Breast epithelium (tissue), 4 donors: ENCODE data around the gene ZNF711. TPM values are rescaled to one million over a fixed set of nuclear protein-coding genes. Genes with fewer than 3 reads are reported as not detected.
"Not testable (repeated sequence)": the region's sequence is repeated elsewhere in the genome, so short reads cannot be mapped to it uniquely, and the experiment has no call there.

Source experiments
- DNase-seq, 2 donors: peaks; one replicate each; pipeline ENCODE4 v3.0.0-alpha.2; 2019; ENCODE audit warnings: low spot score in 2 of 2
- H3K27ac ChIP-seq, 2 donors: fragments of 200-600 bp; sonication (generic) in 1 of 2; one replicate each; pipeline ENCODE4 v1.5.1; 2016 to 2019; ENCODE audit warnings: mild to moderate bottlenecking in 1 of 2
- H3K27me3 ChIP-seq, 2 donors: fragments of 200-600 bp; sonication (generic) in 1 of 2; one replicate each; pipeline versions ENCODE4 v1.5.1 to v1.6.0; 2017 to 2019; ENCODE audit warnings: control low read depth in 1 of 2, mild to moderate bottlenecking in 1 of 2
- H3K36me3 ChIP-seq: fragments of 200-600 bp; one replicate; pipeline ENCODE4 v1.5.1; 2019
- H3K4me1 ChIP-seq, 2 donors: fragments of 200-600 bp; sonication (generic); one replicate each; pipeline ENCODE4 v1.5.1; 2016 to 2019; ENCODE audit warnings: control low read depth in 1 of 2
- H3K4me3 ChIP-seq, 3 donors: fragments of 200-600 bp; sonication (generic); 1 replicate in 2 of 3; 2 replicates in 1 of 3; pipeline ENCODE4 v1.5.1; 2016 to 2019; ENCODE audit warnings: mild to moderate bottlenecking in 3 of 3, moderate library complexity in 2 of 3
- H3K9me3 ChIP-seq, 2 donors: fragments of 200-600 bp; sonication (generic) in 1 of 2; one replicate each; pipeline ENCODE4 v1.5.1; 2016 to 2019; ENCODE audit warnings: control low read depth in 1 of 2
- POLR2A ChIP-seq: fragments of 450-650 bp; IDR thresholded peaks from one replicate; pipeline ENCODE4 v1.6.1; 2016; ENCODE audit warnings: antibody characterized with exemption, mild to moderate bottlenecking, moderate library complexity
- POLR2AphosphoS5 ChIP-seq, 3 donors: sonication (generic); formaldehyde crosslinking; IDR thresholded peaks; one replicate each; pipeline ENCODE4 v1.6.1; 2017; ENCODE audit warnings: antibody characterized with exemption in 3 of 3
- intact Hi-C: fragments of 100-400 bp; cut with DNase I; formaldehyde crosslinking; loops from one replicate; pipeline ENCODE4 v1.15.1; 2023; ENCODE audit warnings: low total_unique reads
- total RNA-seq, 3 donors: library from RNA; depleted of rRNA; stranded (reverse); fragments of >200 nt; gene quantifications; one replicate each; pipeline ENCODE4 v1.1.0, GENCODE V29; 2016
- TF ChIP-seq, protein P1 (sequence below), 3 donors: fragments of 450-650 bp; IDR thresholded peaks; one replicate each; pipeline ENCODE4 v1.5.1; 2016 to 2017; ENCODE audit warnings: antibody characterized with exemption in 3 of 3, mild to moderate bottlenecking in 3 of 3, moderate library complexity in 3 of 3

ZNF711 gene
- total RNA-seq, 3 donors from 2014 or later, result 1.1 to 14.5 (median 6.2) TPM

DNA sequence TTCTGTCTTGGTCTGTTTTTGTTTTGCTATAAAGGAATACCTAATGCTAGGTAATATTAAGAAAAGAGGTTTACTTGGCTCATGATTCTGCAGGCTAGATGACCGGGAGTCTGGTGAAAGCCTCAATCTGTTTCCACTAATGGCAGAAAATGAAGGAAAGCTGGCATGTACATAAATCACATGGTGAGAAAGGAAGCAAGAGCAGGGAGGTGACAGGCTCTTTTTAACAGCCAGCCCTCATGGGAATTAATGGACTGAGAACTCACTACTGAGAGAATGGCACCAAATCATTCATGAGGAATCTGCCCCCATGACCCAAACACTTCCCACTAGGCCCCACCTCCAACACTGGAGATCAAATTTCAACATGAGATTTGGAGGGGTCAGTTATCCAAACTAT, 27.8 kb upstream of the ZNF711 start:
- Histone ChIP-seq H3K36me3 (no peaks in the 10 kb centered on the region), H3K4me1 (no peaks in the 10 kb centered on the region), H3K4me3 (no peak overlapping the region), H3K9me3 (no peaks in the 10 kb centered on the region), H3K27ac (no peak overlapping the region), H3K27me3 (peaks cover 0 to 15% of the 10 kb centered on the region in 2 donors)
- TF ChIP-seq, protein P1, sequence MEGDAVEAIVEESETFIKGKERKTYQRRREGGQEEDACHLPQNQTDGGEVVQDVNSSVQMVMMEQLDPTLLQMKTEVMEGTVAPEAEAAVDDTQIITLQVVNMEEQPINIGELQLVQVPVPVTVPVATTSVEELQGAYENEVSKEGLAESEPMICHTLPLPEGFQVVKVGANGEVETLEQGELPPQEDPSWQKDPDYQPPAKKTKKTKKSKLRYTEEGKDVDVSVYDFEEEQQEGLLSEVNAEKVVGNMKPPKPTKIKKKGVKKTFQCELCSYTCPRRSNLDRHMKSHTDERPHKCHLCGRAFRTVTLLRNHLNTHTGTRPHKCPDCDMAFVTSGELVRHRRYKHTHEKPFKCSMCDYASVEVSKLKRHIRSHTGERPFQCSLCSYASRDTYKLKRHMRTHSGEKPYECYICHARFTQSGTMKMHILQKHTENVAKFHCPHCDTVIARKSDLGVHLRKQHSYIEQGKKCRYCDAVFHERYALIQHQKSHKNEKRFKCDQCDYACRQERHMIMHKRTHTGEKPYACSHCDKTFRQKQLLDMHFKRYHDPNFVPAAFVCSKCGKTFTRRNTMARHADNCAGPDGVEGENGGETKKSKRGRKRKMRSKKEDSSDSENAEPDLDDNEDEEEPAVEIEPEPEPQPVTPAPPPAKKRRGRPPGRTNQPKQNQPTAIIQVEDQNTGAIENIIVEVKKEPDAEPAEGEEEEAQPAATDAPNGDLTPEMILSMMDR (IDR thresholded peaks at IDR 0.05), result no peak
- TF ChIP-seq POLR2AphosphoS5 (IDR thresholded peaks at IDR 0.05) (no peak), POLR2A (no peak)
- intact Hi-C loops, result no loop called here
- DNase-seq, result no peak

DNA sequence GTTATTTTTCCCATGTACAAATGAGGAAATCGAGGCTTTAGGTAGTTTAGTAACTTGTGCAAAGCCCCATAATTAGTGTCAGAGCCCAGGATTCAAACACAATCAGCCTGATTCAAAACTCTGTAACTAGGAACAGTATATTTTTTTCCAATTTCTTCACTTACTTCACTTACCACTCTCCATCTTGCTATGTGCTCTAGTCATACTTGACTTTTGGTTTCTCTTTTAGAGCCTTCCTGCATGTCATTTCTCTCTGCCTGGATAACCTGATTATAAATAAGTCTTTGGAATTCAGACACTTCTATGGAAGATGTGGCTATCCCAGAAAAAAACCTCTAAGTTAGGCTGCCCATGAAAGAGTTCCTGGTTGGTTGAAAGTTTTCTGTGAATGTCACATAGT, 22.4 kb upstream of the ZNF711 start:
- Histone ChIP-seq H3K4me3 (no peak overlapping the region), H3K4me1 (no peaks in the 10 kb centered on the region), H3K27me3 (peaks cover 0 to 13% of the 10 kb centered on the region in 2 donors), H3K27ac (no peak overlapping the region), H3K36me3 (no peaks in the 10 kb centered on the region), H3K9me3 (no peaks in the 10 kb centered on the region)
- intact Hi-C loops, result no loop called here
- TF ChIP-seq POLR2A (no peak), POLR2AphosphoS5 (IDR thresholded peaks at IDR 0.05) (no peak)
- TF ChIP-seq, protein P1 (IDR thresholded peaks at IDR 0.05), result no peak
- DNase-seq, result no peak

DNA sequence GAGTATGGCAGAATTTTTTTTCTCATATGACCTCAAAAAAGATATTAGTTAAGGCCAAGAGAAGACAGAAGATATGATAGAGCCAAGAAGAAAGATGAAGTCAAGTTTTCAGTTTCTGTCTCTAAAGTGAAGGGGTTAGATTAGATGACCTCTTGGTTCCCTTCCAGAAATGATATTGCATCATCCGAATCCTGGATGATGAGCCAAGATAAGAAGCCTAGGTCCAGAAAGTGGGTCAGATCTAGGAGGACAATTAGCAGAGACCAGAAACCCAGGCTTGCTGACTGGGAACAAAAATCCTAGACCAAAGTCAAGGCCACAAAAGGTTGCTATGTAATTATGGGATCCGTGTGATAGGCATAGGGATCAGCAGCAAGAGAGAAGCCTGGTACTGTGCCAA, 20.4 kb upstream of the ZNF711 start:
- DNase-seq, result no peak
- Histone ChIP-seq H3K27ac (no peak overlapping the region), H3K4me1 (no peaks in the 10 kb centered on the region), H3K27me3 (peaks cover 0 to 11% of the 10 kb centered on the region in 2 donors), H3K36me3 (no peaks in the 10 kb centered on the region), H3K9me3 (no peaks in the 10 kb centered on the region), H3K4me3 (no peak overlapping the region)
- TF ChIP-seq POLR2AphosphoS5 (IDR thresholded peaks at IDR 0.05) (no peak), POLR2A (no peak)
- TF ChIP-seq, protein P1 (IDR thresholded peaks at IDR 0.05), result no peak
- intact Hi-C loops, result no loop called here

DNA sequence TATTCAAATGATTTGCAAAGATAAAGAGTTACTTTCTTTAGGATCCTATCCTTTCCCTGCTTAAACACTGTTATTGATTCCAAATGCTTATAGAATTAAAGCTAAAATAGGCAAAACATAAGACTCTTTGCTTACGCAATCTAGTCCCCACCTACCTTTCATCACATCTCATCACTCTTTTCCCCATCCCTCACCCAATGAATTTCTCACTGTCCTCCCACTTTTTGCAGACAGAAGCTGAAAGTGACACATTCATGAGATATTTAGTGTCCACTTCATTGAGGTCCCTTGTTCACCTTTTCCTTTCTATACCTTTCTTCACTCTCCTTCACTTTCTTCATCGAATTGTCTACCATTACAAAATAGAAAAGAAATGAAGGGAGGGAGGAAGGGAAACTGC, 636 bp upstream of the ZNF711 start:
- Histone ChIP-seq H3K27ac (peak overlapping the region in 1 of 2 donors; percentile 78), H3K27me3 (peaks cover 0 to 11% of the 10 kb centered on the region in 2 donors), H3K36me3 (no peaks in the 10 kb centered on the region), H3K9me3 (peaks cover 0 to 3% of the 10 kb centered on the region in 2 donors), H3K4me3 (peak overlapping the region; percentile 48 to 75 (median 65)), H3K4me1 (no peaks in the 10 kb centered on the region)
- TF ChIP-seq POLR2AphosphoS5 (IDR thresholded peaks at IDR 0.05) (no peak), POLR2A (no peak)
- TF ChIP-seq, protein P1 (IDR thresholded peaks at IDR 0.05), result no peak
- DNase-seq, result no peak
- intact Hi-C loops, result no loop called here

DNA sequence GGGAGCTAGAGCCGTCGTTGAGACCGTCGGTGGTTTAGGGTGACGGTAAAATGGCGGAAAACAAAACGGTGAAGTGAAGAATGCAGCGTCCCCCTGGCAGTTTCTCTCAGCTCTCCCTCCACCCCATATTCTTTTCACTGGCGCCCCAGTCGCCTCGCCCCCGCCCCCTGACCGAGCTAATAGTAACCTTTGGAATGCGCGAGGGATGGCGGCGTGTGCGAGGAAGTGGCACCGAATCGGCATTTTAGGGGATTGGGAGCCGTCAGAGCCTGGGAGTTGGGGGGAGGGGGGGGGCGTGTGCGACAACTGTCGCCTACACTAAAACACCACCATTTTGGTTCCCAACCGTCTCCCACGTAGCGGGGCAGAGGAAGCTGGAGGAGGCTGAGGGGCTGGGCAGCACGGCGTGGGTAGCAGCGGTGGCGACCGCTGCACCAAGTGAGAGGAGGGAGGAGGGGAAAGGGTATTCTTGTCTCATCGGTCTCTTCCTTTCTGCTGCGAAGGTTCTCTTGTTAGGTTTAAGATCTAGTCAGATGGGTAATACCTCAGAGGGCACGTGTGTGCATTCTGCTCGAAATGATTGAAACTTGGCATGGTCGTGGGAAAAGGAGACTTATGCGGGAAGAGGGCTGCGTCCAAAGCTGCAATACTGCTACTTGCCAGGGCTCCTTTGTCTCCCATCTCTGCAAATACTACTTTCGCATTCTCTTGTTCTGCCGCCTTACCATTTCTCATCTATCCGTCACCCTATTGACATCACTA, 840 bp downstream of the ZNF711 start:
- H3K27ac ChIP-seq, result peak overlapping the region; percentile 75 to 78
- intact Hi-C loops, result no loop called here
- TF ChIP-seq POLR2AphosphoS5 (IDR thresholded peaks at IDR 0.05) (no peak), POLR2A (no peak)
- TF ChIP-seq, protein P1 (IDR thresholded peaks at IDR 0.05), result no peak
- H3K27me3 ChIP-seq, result peaks cover 0 to 11% of the 10 kb centered on the region in 2 donors
- no peaks in the 10 kb centered on the region for H3K9me3 ChIP-seq
- H3K36me3 ChIP-seq, result no peaks in the 10 kb centered on the region
- H3K4me3 ChIP-seq, result peak overlapping the region; percentile 48 to 75 (median 65)
- no peaks in the 10 kb centered on the region for H3K4me1 ChIP-seq
- no peak for DNase-seq

DNA sequence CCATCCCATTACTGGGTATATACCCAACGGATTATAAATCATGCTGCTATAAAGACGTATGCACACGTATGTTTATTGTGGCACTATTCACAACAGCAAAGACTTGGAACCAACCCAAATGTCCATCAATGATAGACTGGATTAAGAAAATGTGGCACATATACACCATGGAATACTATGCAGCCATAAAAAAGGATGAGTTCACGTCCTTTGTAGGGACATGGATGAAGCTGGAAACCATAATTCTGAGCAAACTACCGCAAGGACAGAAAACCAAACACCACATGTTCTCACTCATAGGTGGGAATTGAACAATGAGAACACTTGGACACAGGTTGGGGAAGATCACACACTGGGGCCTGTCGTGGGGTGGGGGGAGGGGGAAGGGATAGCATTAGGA, 41.5 kb downstream of the ZNF711 start:
- peaks cover 0 to 10% of the 10 kb centered on the region in 2 donors for H3K27me3 ChIP-seq
- H3K27ac ChIP-seq, H3K36me3 ChIP-seq, H3K9me3 ChIP-seq, intact Hi-C loops, DNase-seq, H3K4me1 ChIP-seq, H3K4me3 ChIP-seq: not testable (repeated sequence)
